Spleen (tissue), 7 donors: ENCODE measurements around the gene DNPH1.

ENCODE experiments used
- POLR2A ChIP-seq, 3 donors: fragments of 450-650 bp; IDR thresholded peaks; one replicate each; pipeline ENCODE4 v1.5.1; 2017; ENCODE audit warnings: antibody characterized with exemption in 3 of 3, mild to moderate bottlenecking in 1 of 3
- POLR2AphosphoS5 ChIP-seq, 3 donors: sonication (generic); formaldehyde crosslinking; IDR thresholded peaks; one replicate each; pipeline ENCODE4 v1.5.1; 2017; ENCODE audit warnings: antibody characterized with exemption in 3 of 3
- TF ChIP-seq, protein P1 (sequence below), 11 experiments: fragments of 200-600 bp in 7 of 11; fragments of 450-650 bp in 4 of 11; sonication (generic) in 4 of 11; IDR thresholded peaks in 8 of 11; conservative IDR thresholded peaks in 3 of 11; 1 replicate in 7 of 11; 2 replicates in 4 of 11; pipeline versions ENCODE4 v1.4.0 to v1.8.0; 2016 to 2021; ENCODE audit warnings: antibody characterized with exemption in 11 of 11, inconsistent platforms in 4 of 11, mild to moderate bottlenecking in 1 of 11
- donor health status: DM: no; HTN: no; CAD: no; lungs with moderate emphysema.
- donor health status: DM: no; HTN: no; CAD: no.
- donor health status: DM: no; HTN: no; CAD: no.

DNA sequence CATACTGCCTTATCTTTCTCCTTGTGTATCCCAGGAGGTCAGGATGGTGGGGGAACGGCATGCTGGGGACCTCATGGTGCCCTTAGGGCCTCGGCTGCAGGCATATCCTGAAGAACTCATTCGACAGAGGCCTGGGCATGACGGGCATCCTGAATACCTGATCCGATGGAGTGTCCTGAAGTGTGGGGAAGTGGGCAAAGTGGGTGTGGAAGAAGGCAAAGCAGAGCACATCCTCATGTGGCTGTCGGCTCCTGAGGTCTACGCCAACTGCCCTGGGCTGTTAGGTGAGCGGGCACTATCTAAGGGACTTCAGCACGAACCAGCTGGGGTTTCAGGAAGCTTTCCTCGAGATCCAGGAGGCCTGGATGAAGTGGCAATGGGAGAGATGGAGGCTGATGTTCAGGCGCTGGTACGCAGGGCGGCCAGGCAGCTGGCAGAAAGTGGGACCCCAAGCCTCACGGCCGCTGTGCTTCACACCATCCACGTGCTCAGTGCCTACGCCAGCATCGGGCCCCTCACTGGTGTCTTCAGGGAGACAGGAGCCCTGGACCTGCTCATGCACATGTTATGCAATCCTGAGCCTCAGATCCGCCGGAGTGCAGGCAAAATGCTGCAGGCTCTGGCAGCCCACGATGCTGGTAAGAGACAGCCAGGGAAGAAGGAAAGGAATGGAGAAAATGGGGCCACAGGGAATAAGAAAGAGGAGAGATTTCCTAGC is 44.9 kb downstream of the DNPH1 start:
- TF ChIP-seq POLR2A (IDR thresholded peaks at IDR 0.05) (no peak), POLR2AphosphoS5 (IDR thresholded peaks at IDR 0.05) (no peak)
- TF ChIP-seq, protein P1, sequence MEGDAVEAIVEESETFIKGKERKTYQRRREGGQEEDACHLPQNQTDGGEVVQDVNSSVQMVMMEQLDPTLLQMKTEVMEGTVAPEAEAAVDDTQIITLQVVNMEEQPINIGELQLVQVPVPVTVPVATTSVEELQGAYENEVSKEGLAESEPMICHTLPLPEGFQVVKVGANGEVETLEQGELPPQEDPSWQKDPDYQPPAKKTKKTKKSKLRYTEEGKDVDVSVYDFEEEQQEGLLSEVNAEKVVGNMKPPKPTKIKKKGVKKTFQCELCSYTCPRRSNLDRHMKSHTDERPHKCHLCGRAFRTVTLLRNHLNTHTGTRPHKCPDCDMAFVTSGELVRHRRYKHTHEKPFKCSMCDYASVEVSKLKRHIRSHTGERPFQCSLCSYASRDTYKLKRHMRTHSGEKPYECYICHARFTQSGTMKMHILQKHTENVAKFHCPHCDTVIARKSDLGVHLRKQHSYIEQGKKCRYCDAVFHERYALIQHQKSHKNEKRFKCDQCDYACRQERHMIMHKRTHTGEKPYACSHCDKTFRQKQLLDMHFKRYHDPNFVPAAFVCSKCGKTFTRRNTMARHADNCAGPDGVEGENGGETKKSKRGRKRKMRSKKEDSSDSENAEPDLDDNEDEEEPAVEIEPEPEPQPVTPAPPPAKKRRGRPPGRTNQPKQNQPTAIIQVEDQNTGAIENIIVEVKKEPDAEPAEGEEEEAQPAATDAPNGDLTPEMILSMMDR (IDR thresholded peaks at IDR 0.05 in 8 of 11, conservative IDR thresholded peaks at IDR 0.05 in 3 of 11): no peak
